Astrocyte of the cerebellum (primary cell): ENCODE data around the gene ETNK2.

Source experiments
- DNase-seq: peaks from one replicate; pipeline ENCODE4 v3.0.0-alpha.2; 2011; ENCODE audit warnings: low read depth
- H3K4me3 ChIP-seq: 2 replicates; pipeline ENCODE4 v1.5.1; 2011; ENCODE audit warnings: mild to moderate bottlenecking, low read depth, low read length, moderate library complexity
- in situ Hi-C: cut with HindIII; loops from 2 replicates; pipeline ENCODE4 v1.10.0; 2017; ENCODE audit warnings: low sequenced_read_pairs
- TF ChIP-seq, protein P1 (sequence below): IDR thresholded peaks from 2 replicates; pipeline ENCODE4 v1.5.1; 2012; ENCODE audit warnings: low read length, low read depth, moderate library complexity, mild to moderate bottlenecking; ENCODE audit errors: missing control alignments

ETNK2 gene

GRCh38 chr1:204147406-204148383, 4.1 kb downstream of the ETNK2 start:
- DNase-seq: no peak
- H3K4me3 ChIP-seq: no peak overlapping the region
- in situ Hi-C loops: no loop called here
- TF ChIP-seq, protein P1, sequence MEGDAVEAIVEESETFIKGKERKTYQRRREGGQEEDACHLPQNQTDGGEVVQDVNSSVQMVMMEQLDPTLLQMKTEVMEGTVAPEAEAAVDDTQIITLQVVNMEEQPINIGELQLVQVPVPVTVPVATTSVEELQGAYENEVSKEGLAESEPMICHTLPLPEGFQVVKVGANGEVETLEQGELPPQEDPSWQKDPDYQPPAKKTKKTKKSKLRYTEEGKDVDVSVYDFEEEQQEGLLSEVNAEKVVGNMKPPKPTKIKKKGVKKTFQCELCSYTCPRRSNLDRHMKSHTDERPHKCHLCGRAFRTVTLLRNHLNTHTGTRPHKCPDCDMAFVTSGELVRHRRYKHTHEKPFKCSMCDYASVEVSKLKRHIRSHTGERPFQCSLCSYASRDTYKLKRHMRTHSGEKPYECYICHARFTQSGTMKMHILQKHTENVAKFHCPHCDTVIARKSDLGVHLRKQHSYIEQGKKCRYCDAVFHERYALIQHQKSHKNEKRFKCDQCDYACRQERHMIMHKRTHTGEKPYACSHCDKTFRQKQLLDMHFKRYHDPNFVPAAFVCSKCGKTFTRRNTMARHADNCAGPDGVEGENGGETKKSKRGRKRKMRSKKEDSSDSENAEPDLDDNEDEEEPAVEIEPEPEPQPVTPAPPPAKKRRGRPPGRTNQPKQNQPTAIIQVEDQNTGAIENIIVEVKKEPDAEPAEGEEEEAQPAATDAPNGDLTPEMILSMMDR: no peak

DNA sequence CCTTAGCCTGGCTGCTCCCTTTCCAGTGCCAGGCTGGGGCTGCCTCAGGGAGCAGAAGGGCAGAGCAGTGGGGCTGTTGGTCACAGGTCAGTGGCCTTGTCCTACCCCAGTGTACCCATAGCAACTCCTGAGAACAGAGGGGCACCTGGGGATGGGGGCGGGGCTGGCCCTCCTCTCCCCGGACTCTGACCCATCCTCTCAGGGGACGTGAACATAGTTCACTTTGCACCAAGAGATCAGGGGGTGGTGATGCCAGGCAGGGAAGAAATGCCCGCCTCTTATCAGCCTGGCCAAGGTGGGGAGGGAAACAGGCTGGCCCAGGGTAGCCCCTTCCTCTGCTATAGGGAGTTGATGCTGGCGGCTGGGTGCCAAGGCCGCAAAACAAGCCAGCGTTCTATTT, 4.9 kb downstream of the ETNK2 start:
- TF ChIP-seq, protein P1: no peak
- no peak overlapping the region for H3K4me3 ChIP-seq
- no peak for DNase-seq
- in situ Hi-C loops: no loop called here

DNA sequence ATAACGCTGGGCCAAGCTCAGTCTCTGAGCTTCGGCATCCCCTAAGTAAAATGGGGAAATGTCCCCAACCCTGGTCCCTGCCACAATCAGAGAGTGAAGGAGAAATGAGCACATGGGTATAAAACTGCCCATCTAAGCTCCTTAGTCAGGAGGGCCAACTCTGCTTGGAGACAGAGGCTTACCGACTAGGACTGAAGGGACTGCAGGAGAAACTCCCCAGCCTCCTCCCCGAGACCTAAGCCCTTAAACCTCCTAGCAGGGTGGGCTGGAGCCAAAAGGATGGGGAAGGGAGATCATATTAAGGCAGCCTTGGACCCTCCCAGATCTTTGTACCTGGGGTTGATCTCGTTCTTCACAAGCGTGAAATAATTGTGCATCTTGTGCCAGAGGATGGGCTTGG, 5.5 kb downstream of the ETNK2 start:
- no peak for DNase-seq
- no peak overlapping the region for H3K4me3 ChIP-seq
- in situ Hi-C loops: no loop called here
- TF ChIP-seq, protein P1: no peak

DNA sequence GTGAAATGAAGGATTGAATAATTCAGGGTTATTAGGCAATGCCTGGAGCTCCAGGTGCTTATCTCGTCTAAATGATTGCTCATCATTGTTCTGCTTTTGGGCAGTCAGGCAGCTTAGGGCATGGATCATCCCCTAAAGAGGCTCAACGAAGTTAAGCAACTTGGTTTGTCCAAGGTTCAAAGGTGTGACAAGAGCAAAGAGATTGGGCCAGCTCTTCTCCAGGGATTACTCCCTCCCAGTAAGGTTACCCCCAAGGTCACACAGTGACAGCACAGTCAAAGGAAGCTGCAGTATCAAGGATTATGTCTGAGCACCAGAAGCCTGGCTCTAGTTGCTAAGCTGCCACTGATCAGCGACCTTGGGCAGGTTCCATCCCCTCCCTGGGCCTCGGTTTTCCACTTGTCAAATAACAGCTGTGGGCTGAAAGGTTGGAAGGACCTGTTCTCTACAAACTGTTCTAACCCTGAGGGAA, 6.8 kb downstream of the ETNK2 start:
- in situ Hi-C loops: no loop called here
- TF ChIP-seq, protein P1: no peak
- no peak overlapping the region for H3K4me3 ChIP-seq
- no peak for DNase-seq

DNA sequence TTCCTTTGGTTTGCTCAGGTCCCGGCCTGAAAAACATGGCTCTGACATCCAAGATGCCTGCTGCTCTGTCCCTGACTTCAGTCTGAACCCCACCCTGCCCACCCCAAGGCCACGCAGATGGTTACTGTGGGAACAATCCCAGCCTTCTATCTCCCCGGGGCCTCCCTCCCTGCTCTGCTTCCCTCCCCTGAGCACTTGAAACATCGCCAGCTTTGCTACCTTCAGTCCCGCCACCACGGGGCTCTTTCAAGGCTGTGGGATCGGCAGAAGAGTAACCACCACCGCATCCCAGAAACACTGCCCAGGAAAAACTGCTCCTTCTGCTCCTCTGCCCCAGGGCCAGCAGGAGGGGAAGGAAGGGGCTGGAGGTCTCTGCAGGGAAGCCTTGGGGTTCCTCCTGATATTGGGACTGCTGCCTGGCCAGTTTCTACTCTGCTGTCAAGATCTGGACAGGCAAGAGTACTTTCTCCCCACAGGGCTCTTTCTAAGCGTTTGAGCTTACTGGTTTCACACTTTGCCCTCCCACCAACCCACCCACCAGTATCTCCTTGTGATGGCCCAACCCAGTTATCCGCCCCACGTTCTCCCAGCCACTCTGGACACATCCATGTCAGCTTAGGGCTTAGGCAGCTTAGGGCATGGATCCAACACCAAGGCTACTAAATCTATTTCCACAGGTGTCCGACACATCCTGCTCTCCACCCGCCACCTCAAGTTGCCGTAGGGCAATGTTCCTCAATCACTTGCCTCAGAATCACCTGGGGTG, 8.4 kb downstream of the ETNK2 start:
- TF ChIP-seq, protein P1: no peak
- no peak for DNase-seq
- in situ Hi-C loops: no loop called here
- no peak overlapping the region for H3K4me3 ChIP-seq
